Omental fat pad (tissue), 4 donors: ENCODE measurements around the gene BCL7B. TPM values are rescaled to one million over a fixed set of nuclear protein-coding genes. Genes with fewer than 3 reads are reported as not detected.

Experiments
- ATAC-seq: fragments of 150-250 bp; one replicate; pipeline ENCODE4 v1.9.1; 2016; ENCODE audit warnings: mild to moderate bottlenecking, moderate library complexity; ENCODE audit not compliant: low FRiP score
- DNase-seq: peaks from one replicate; pipeline ENCODE4 v3.0.0-alpha.2; 2019; ENCODE audit warnings: low spot score
- CTCF ChIP-seq, 3 donors: fragments of 450-650 bp; IDR thresholded peaks; one replicate each; pipeline ENCODE4 v1.5.1; 2016 to 2017; ENCODE audit warnings: antibody characterized with exemption in 3 of 3, mild to moderate bottlenecking in 3 of 3, moderate library complexity in 2 of 3
- total RNA-seq, 4 donors: library from RNA; depleted of rRNA; stranded (reverse); fragments of >200 nt; gene quantifications; one replicate each; pipeline ENCODE4 v1.1.0, GENCODE V29; 2016

BCL7B gene
- total RNA-seq, 4 donors from 2014 or later: 51.9 to 91.9 (median 78.3) TPM

DNA sequence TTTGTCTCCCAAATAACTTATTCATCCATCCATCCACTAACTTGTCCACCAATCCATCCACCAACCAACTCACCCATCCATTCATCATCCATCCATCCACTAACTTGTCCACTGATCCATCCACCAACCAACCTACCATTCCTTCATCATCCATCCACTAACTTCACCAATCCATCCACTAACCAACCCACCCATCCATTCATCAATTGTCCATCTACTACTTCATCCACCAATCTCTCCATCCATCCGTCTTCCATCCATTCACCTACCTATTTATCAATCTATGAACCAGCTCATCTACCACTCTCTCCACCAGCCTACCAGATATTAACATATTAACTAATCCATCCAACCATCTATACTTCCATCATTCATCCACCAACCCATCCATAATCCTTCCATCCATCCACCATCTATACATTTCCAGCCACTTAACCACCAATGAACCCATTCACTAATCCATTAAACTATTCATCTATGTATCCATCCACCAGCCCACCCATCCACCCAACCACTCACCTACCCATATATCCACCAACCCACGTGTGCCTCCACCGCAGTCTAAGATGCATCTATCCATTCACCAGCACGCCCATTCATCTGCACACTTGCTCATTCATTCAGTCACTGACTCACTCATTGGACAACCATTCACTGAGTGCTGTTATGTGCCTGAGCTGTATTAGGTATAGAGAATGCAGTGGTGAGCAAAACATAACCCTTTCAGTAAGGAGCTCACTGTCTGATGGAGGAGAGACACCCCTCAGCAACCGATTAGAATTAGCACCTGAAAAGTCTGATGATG is 40.7 kb upstream of the BCL7B start:
- TF ChIP-seq CTCF (IDR thresholded peaks at IDR 0.05): no peak

GRCh38 chr7:73596191-73597065 is 38.9 kb upstream of the BCL7B start:
- no peak for TF ChIP-seq CTCF (IDR thresholded peaks at IDR 0.05)
- no peak for DNase-seq
- ATAC-seq: no peak

More for the DNA sequence above, 40.7 kb upstream of the BCL7B start:
- ATAC-seq (no peak), DNase-seq (no peak)

DNA sequence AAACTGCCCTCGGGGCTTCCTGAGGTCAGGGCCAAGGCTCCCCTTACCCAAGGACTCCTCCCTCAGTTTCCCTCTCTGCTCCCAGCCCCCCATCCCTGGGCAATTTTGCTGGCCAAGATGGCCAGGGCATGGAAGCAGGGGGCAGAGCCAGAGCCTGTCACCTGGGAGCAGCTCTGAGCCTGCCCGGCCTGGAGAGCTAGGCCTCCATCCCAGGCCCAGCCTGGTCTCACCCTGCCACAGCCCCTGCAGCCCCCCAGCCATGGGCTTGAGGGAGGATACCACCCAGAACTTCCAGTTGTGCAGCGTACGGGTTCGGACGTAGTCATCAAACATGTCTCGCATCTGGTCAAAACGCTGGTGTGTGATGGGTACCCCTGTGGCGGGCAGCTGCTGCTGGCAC is 37.9 kb upstream of the BCL7B start:
- ATAC-seq: no peak
- TF ChIP-seq CTCF (IDR thresholded peaks at IDR 0.05): no peak
- no peak for DNase-seq

DNA sequence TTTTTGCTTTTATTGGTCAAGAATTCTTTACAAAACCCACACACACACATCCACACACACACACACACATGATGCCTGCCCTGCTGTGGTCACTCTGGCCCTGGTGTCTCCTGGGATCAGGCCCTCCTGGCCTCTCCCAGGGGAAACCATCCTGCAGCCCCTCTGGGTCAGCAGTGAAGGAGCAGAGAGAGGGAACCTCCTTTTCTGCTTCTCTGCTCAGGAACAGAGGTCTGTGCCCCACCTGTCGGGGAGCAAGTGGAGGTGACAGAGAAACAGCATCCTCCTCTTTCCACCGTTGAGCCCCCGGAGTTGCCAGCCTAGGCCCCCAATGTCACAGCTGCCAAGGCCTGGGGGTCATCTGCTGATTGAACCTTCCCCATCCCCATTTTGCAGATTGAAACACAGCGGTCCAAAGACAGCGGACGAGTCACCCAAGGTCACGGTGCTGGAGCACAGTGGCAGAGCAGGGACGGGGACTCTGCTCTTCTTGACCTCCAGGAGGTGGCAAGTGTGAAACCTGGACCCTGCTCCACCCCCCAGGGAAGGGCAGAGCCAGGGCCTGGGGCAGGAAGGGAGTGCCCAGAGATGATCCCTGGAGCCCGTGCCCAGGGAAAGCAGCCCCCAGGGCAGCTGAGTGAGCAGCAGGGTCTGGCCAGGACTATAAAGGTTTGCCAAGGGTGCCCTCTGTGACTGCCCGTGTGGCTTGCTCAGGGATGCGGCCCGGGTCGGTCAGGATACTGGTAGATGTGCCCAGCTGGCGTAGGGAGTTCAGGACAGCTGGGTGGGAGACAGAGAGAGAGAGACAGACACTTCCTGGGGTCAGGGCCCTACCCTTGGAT is 35.9 kb upstream of the BCL7B start:
- DNase-seq (no peak), ATAC-seq (no peak)
- no peak for TF ChIP-seq CTCF (IDR thresholded peaks at IDR 0.05)

DNA sequence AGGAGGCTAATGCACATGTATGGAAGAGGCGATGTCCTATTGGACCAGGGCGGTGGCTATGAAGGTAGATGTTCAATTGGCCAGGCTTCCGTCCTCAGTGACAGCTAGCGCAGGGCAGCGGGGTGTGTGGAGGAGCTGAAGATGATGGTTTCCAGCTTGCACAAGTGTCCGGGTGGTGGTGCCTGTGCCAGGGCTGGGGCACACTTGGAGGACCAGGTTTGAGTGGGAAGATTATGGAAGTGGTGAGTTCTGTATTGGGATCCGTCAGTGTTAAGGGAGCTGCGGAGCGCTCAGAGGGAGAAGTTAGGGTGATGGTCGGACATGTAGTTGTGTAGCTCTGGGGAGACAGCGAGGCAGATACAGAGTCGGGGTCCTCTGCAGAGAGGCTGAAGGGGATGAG is 29.4 kb upstream of the BCL7B start:
- TF ChIP-seq CTCF (IDR thresholded peaks at IDR 0.05): no peak
- ATAC-seq: no peak
- DNase-seq: no peak

DNA sequence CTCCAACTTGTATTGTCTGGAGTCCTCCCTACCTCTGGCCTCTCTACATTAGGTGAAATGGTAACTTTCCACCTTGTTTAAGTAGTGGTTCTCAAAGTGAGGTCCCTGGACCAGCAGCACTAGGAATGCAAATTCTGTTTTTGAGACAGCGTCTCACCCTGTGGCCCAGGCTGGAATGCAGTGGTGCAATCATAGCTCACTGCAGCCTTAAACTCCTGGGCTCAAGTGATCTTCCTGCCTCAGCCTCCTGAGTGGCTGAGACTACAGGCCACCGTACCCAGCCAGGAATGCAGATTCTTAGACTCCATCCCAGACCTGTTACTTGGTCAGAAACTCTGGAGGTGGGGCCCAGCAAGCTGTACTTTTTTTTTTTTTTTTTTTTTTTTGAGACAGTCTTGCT is 27.7 kb upstream of the BCL7B start:
- no peak for TF ChIP-seq CTCF (IDR thresholded peaks at IDR 0.05)
- no peak for DNase-seq
- no peak for ATAC-seq
